Duodenal mucosa (tissue), 2 donors: ENCODE results near the gene RNF40.
A peak's percentile ranks its signal among the peaks of the same experiment; 100 is the strongest.

Experiments used
- H3K27ac ChIP-seq: one replicate; pipeline ENCODE4 v1.7.0; 2013; ENCODE audit warnings: low read depth, low read length
- H3K27me3 ChIP-seq, 2 donors: one replicate each; pipeline ENCODE4 v1.7.0; 2013; ENCODE audit warnings: low read length in 2 of 2, control low read depth in 1 of 2; ENCODE audit not compliant: insufficient read depth in 2 of 2, control insufficient read depth in 1 of 2
- H3K36me3 ChIP-seq, 2 donors: one replicate each; pipeline ENCODE4 v1.7.0; 2013; ENCODE audit warnings: low read length in 2 of 2, control low read depth in 1 of 2; ENCODE audit not compliant: insufficient read depth in 2 of 2, control insufficient read depth in 1 of 2
- H3K4me1 ChIP-seq, 2 donors: one replicate each; pipeline ENCODE4 v1.7.0; 2013; ENCODE audit warnings: low read length in 2 of 2, control low read depth in 1 of 2; ENCODE audit not compliant: insufficient read depth in 2 of 2, control insufficient read depth in 1 of 2
- H3K4me3 ChIP-seq, 2 donors: one replicate each; pipeline ENCODE4 v1.7.0; 2013; ENCODE audit warnings: low read length in 2 of 2, low read depth in 1 of 2
- H3K9ac ChIP-seq, 2 donors: one replicate each; pipeline ENCODE4 v1.7.0; 2013; ENCODE audit warnings: low read length in 2 of 2, low read depth in 1 of 2
- H3K9me3 ChIP-seq, 2 donors: one replicate each; pipeline ENCODE4 v1.7.0; 2013; ENCODE audit warnings: low read length in 2 of 2, control low read depth in 1 of 2; ENCODE audit not compliant: control insufficient read depth in 1 of 2

Gene RNF40

GRCh38 chr16:30771726-30772125 is 9.6 kb downstream of the RNF40 start:
- H3K9ac ChIP-seq = no peak overlapping the region
- H3K9me3 ChIP-seq = no peaks in the 10 kb centered on the region
- peaks cover 7 to 12% of the 10 kb centered on the region in 2 donors for H3K4me1 ChIP-seq
- H3K4me3 ChIP-seq = no peak overlapping the region
- H3K36me3 ChIP-seq = peaks cover 51 to 76% of the 10 kb centered on the region in 2 donors
- H3K27ac ChIP-seq = no peak overlapping the region
- H3K27me3 ChIP-seq = no peaks in the 10 kb centered on the region

- Histone ChIP-seq H3K9ac (no peak overlapping the region), H3K4me3 (no peak overlapping the region), H3K27me3 (no peaks in the 10 kb centered on the region), H3K36me3 (peaks cover 37 to 57% of the 10 kb centered on the region in 2 donors), H3K9me3 (no peaks in the 10 kb centered on the region), H3K27ac (no peak overlapping the region), H3K4me1 (peaks cover 16 to 22% of the 10 kb centered on the region in 2 donors)
These were observed 11.7 kb downstream of the RNF40 start for GRCh38 chr16:30773826-30774225.

- H3K9ac ChIP-seq = peak overlapping the region; percentile 79 to 94
- H3K4me1 ChIP-seq = peaks cover 16 to 22% of the 10 kb centered on the region in 2 donors
- no peak overlapping the region for H3K27ac ChIP-seq
- peak overlapping the region; percentile 71 to 85 for H3K4me3 ChIP-seq
- no peaks in the 10 kb centered on the region for H3K27me3 ChIP-seq
- H3K9me3 ChIP-seq = no peaks in the 10 kb centered on the region
- peaks cover 30 to 49% of the 10 kb centered on the region in 2 donors for H3K36me3 ChIP-seq
These were observed 12.4 kb downstream of the RNF40 start for GRCh38 chr16:30774367-30775130.

- peak overlapping the region; percentile 79 to 94 for H3K9ac ChIP-seq
- H3K4me1 ChIP-seq = peaks cover 16 to 22% of the 10 kb centered on the region in 2 donors
- H3K4me3 ChIP-seq = peak overlapping the region; percentile 71 to 85
- peaks cover 25 to 50% of the 10 kb centered on the region in 2 donors for H3K36me3 ChIP-seq
- peak overlapping the region; percentile 17 for H3K27ac ChIP-seq
- no peaks in the 10 kb centered on the region for H3K27me3 ChIP-seq
- H3K9me3 ChIP-seq = no peaks in the 10 kb centered on the region
These were observed 12.9 kb downstream of the RNF40 start for GRCh38 chr16:30775131-30775391.

- Histone ChIP-seq H3K9ac (peak overlapping the region; percentile 79 to 94), H3K27me3 (no peaks in the 10 kb centered on the region), H3K4me3 (peak overlapping the region; percentile 71 to 85), H3K9me3 (no peaks in the 10 kb centered on the region), H3K4me1 (peaks cover 16 to 22% of the 10 kb centered on the region in 2 donors), H3K27ac (peak overlapping the region; percentile 74), H3K36me3 (peaks cover 22 to 45% of the 10 kb centered on the region in 2 donors)
These were observed 13.5 kb downstream of the RNF40 start for GRCh38 chr16:30775392-30776188.

- Histone ChIP-seq H3K4me3 (no peak overlapping the region), H3K9ac (no peak overlapping the region), H3K9me3 (no peaks in the 10 kb centered on the region), H3K27me3 (no peaks in the 10 kb centered on the region), H3K36me3 (peaks cover 5 to 35% of the 10 kb centered on the region in 2 donors), H3K27ac (no peak overlapping the region), H3K4me1 (peaks cover 16 to 22% of the 10 kb centered on the region in 2 donors)
These were observed 15.6 kb downstream of the RNF40 start for GRCh38 chr16:30777591-30778297.

- Histone ChIP-seq H3K4me3 (no peak overlapping the region), H3K4me1 (peaks cover 16 to 22% of the 10 kb centered on the region in 2 donors), H3K9me3 (no peaks in the 10 kb centered on the region), H3K27ac (no peak overlapping the region), H3K36me3 (peaks cover 10 to 35% of the 10 kb centered on the region in 2 donors), H3K9ac (no peak overlapping the region), H3K27me3 (no peaks in the 10 kb centered on the region)
These were observed 16.6 kb downstream of the RNF40 start for GRCh38 chr16:30778549-30779244.

- H3K27ac ChIP-seq = no peak overlapping the region
- no peak overlapping the region for H3K9ac ChIP-seq
- H3K9me3 ChIP-seq = no peaks in the 10 kb centered on the region
- no peaks in the 10 kb centered on the region for H3K27me3 ChIP-seq
- H3K4me3 ChIP-seq = no peak overlapping the region
- peaks cover 5 to 28% of the 10 kb centered on the region in 2 donors for H3K36me3 ChIP-seq
- peaks cover 16 to 20% of the 10 kb centered on the region in 2 donors for H3K4me1 ChIP-seq
These were observed 17.5 kb downstream of the RNF40 start for GRCh38 chr16:30779596-30779995.

- no peaks in the 10 kb centered on the region for H3K9me3 ChIP-seq
- no peaks in the 10 kb centered on the region for H3K27me3 ChIP-seq
- H3K27ac ChIP-seq = no peak overlapping the region
- no peak overlapping the region for H3K4me3 ChIP-seq
- H3K36me3 ChIP-seq = peaks cover 5 to 25% of the 10 kb centered on the region in 2 donors
- H3K4me1 ChIP-seq = peaks cover 12 to 16% of the 10 kb centered on the region in 2 donors
- H3K9ac ChIP-seq = no peak overlapping the region
These were observed 17.9 kb downstream of the RNF40 start for GRCh38 chr16:30780021-30780420.
